WERI-Rb-1 (cell line): ENCODE results near the gene MAN2B1.

Source experiments
- DNase-seq: peaks from one replicate; pipeline ENCODE4 v3.0.0-alpha.2; 2020
- H3K27ac ChIP-seq: fragments of 250-450 bp; sonication (Bioruptor Pico); 2 replicates; pipeline ENCODE4 v1.5.1; 2020; ENCODE audit warnings: mild to moderate bottlenecking, moderate library complexity
- H3K27me3 ChIP-seq: fragments of 250-450 bp; sonication (Bioruptor Pico); 2 replicates; pipeline ENCODE4 v1.5.1; 2021; ENCODE audit warnings: mild to moderate bottlenecking, low read depth, moderate library complexity; ENCODE audit not compliant: insufficient read depth, severe bottlenecking
- H3K36me3 ChIP-seq: fragments of 250-450 bp; sonication (Bioruptor Pico); 2 replicates; pipeline ENCODE4 v1.5.1; 2020; ENCODE audit warnings: mild to moderate bottlenecking, moderate library complexity
- H3K4me3 ChIP-seq: 2 replicates; pipeline ENCODE4 v1.5.1; 2011; ENCODE audit warnings: low read depth, mild to moderate bottlenecking, control low read depth, low read length
- H3K9me3 ChIP-seq: fragments of 250-450 bp; sonication (Bioruptor Pico); 2 replicates; pipeline ENCODE4 v1.5.1; 2021; ENCODE audit warnings: mild to moderate bottlenecking, moderate library complexity; ENCODE audit not compliant: severe bottlenecking
- CTCF ChIP-seq: IDR thresholded peaks from 2 replicates; pipeline ENCODE4 v1.5.1; 2011; ENCODE audit warnings: low read depth, mild to moderate bottlenecking, control low read depth, inconsistent platforms, low read length

MAN2B1 gene

GRCh38 chr19:12668346-12668745 is 1.8 kb upstream of the MAN2B1 start:
- H3K36me3 ChIP-seq: peaks cover 55% of the 10 kb centered on the region
- TF ChIP-seq CTCF: no peak
- peak overlapping the region; percentile 98 for H3K27ac ChIP-seq
- peak overlapping the region; percentile 88 for H3K4me3 ChIP-seq
- no peaks in the 10 kb centered on the region for H3K9me3 ChIP-seq
- H3K27me3 ChIP-seq: no peaks in the 10 kb centered on the region
- DNase-seq: no peak

- DNase-seq: no peak
- H3K27ac ChIP-seq: no peak overlapping the region
- H3K36me3 ChIP-seq: peaks cover 60% of the 10 kb centered on the region
- H3K4me3 ChIP-seq: no peak overlapping the region
- H3K9me3 ChIP-seq: no peaks in the 10 kb centered on the region
- no peak for TF ChIP-seq CTCF
- no peaks in the 10 kb centered on the region for H3K27me3 ChIP-seq
Measured at GRCh38 chr19:12667731-12668302, 1.3 kb upstream of the MAN2B1 start.

GRCh38 chr19:12665671-12666264 is 774 bp downstream of the MAN2B1 start:
- DNase-seq: no peak
- no peak for TF ChIP-seq CTCF
- Histone ChIP-seq H3K27me3 (no peaks in the 10 kb centered on the region), H3K9me3 (no peaks in the 10 kb centered on the region), H3K36me3 (peaks cover 59% of the 10 kb centered on the region), H3K4me3 (peak overlapping the region; percentile 65), H3K27ac (no peak overlapping the region)

- no peaks in the 10 kb centered on the region for H3K27me3 ChIP-seq
- no peaks in the 10 kb centered on the region for H3K9me3 ChIP-seq
- DNase-seq: no peak
- H3K36me3 ChIP-seq: peaks cover 56% of the 10 kb centered on the region
- no peak overlapping the region for H3K27ac ChIP-seq
- H3K4me3 ChIP-seq: no peak overlapping the region
- no peak for TF ChIP-seq CTCF
Measured at GRCh38 chr19:12665281-12665573, 1.3 kb downstream of the MAN2B1 start.

GRCh38 chr19:12664406-12665280 is 1.9 kb downstream of the MAN2B1 start:
- Histone ChIP-seq H3K27me3 (no peaks in the 10 kb centered on the region), H3K9me3 (no peaks in the 10 kb centered on the region), H3K36me3 (peaks cover 56% of the 10 kb centered on the region), H3K4me3 (no peak overlapping the region), H3K27ac (no peak overlapping the region)
- DNase-seq: peak; percentile 65
- TF ChIP-seq CTCF: no peak
